ENCODE data around the gene MLLT10. TPM values are rescaled to one million over a fixed set of nuclear protein-coding genes. Genes with fewer than 3 reads are reported as not detected.
"Not testable (repeated sequence)": the region's sequence is repeated elsewhere in the genome, so short reads cannot be mapped to it uniquely, and the experiment has no call there.

The MLLT10 gene
- total RNA-seq, 2 experiments from 2014 or later: 46.0 to 47.1 TPM

DNA sequence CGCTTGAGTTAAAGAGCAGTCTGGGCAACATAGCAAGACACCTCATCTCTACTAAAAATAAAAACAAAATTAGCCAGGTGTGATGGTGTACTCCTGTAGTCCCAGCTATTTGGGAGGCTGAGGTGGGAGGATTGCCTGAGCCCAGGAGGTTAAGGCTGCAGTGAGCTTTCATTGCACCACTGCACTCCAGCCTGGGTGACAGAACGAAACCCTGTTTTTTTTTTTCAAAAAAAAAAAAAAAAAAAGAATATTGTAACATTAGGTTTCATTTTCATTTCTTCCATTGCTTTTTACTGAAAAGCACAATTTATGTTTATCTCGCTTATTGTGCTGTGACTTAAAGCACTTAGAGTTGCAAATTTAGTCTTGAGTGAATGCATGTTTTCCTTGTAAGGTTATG is 80.0 kb downstream of the MLLT10 start:
- DNase-seq (no peak), ATAC-seq (no peak)
- Mint-ChIP-seq H3K27ac (no peak overlapping the region), H3K4me1 (ENCODE audit: low read depth) (peaks cover 20% of the 10 kb centered on the region), H3K27me3 (ENCODE audit: low read depth) (no peaks in the 10 kb centered on the region), H3K9me3 (ENCODE audit: insufficient read depth) (no peaks in the 10 kb centered on the region), H3K4me3 (peak overlapping the region; percentile 12), H3K36me3 (ENCODE audit: low read depth) (peaks cover 38% of the 10 kb centered on the region)
- ChIA-PET CTCF (interaction anchor here (0.7 kb wide), 1 partner anchor 12 kb away, joined by 3 read pairs; no protein-coding TSS in a partner anchor), POLR2A (no interaction called here)

DNA sequence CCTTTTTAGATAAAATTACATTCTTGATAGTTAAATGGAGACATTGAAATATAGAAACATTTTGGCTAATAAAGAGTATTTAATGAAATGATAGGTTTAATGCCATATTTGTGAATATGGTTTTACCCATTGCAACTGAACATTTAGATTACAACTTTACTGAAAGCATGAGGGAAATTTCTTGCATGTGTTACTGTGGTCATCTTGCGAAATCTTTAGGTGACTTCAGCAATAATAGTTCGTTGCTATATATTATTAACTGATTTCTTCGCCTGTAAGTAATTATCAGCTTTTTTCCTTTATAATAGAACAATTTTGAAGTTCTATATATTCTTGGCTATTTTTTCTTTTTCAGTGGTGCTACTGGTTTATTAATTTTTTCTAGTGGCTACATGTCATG is 83.2 kb downstream of the MLLT10 start:
- no peak overlapping the region for H3K27ac Mint-ChIP-seq

DNA sequence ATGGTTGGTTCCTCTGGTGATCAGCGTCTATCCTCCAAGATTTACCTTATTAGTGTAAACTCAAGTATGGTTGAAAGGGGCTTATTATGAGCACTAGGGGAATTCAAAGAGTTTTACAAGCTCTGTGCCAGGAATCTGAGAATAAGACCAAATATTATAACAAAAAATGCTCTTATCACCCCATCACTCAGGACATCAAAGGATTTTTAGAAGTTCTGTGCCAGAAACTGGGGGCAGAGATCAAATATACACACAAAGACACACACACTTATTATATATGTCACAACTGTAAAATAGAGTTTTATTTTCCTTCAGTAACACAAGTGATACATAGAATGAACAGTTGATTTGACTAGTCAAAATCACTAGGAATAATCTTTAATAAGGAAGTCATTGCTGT is 89.3 kb downstream of the MLLT10 start:
- ChIA-PET POLR2A (no interaction called here), CTCF (interaction anchor here (0.7 kb wide), 1 partner anchor 128 kb away, joined by 4 read pairs; no protein-coding TSS in a partner anchor)
- DNase-seq (no peak), ATAC-seq (no peak)
- H3K27ac Mint-ChIP-seq: no peak overlapping the region
- peaks cover 5% of the 10 kb centered on the region for H3K9me3 Mint-ChIP-seq (ENCODE audit: insufficient read depth)
- peaks cover 47% of the 10 kb centered on the region for H3K36me3 Mint-ChIP-seq (ENCODE audit: low read depth)
- H3K4me1 Mint-ChIP-seq (ENCODE audit: low read depth): peaks cover 26% of the 10 kb centered on the region
- no peak overlapping the region for H3K4me3 Mint-ChIP-seq
- H3K27me3 Mint-ChIP-seq (ENCODE audit: low read depth): no peaks in the 10 kb centered on the region

More for the DNA sequence above, 83.2 kb downstream of the MLLT10 start:
- ChIA-PET CTCF (no interaction called here), POLR2A (no interaction called here)
- ATAC-seq (no peak), DNase-seq (no peak)
- Mint-ChIP-seq H3K4me3 (no peak overlapping the region), H3K27me3 (ENCODE audit: low read depth) (no peaks in the 10 kb centered on the region), H3K9me3 (ENCODE audit: insufficient read depth) (no peaks in the 10 kb centered on the region), H3K4me1 (ENCODE audit: low read depth) (peaks cover 16% of the 10 kb centered on the region), H3K36me3 (ENCODE audit: low read depth) (peaks cover 21% of the 10 kb centered on the region)

DNA sequence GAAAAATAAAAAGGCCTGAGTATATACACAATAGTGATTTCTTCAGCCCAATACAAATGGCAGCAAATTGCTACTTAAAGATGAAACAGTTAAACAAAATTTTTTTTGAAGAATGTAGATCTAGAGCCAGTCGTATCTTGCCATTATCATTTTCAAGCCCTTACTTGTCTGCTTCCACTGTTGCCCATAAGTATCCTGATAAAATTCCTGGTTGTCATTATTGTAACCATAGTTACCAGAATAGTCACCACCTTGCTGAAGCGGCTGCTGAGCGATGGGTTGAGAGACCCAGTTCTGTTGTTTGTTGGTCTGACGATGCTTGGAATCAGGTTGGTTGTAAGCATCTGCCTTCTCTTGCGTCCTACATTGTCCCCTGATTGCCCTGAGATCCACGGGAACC is 90.4 kb downstream of the MLLT10 start:
- POLR2A ChIA-PET: not testable (repeated sequence)

DNA sequence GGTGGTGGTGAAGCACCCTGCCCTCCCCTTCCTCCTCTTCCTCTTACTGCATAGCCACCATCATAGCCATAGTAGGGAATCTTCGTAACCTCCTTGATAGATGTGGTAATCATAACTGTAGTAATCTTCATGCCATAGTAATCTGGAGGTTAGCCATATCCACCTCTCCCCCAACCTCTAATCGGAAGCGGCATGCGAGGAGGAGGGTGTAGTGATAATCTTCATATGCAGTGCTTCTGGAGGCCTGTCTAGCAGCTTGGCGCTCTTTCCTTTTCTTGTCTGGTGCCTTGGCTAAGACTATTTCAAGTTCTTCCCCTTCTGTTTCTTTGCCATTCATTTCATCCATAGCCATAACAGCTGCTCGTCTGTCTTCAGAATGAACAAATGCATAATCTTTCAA is 90.9 kb downstream of the MLLT10 start:
- H3K9me3 Mint-ChIP-seq (ENCODE audit: insufficient read depth): peaks cover 5% of the 10 kb centered on the region
- no peak for ATAC-seq
- peaks cover 48% of the 10 kb centered on the region for H3K36me3 Mint-ChIP-seq (ENCODE audit: low read depth)
- no peak for DNase-seq
- no peaks in the 10 kb centered on the region for H3K27me3 Mint-ChIP-seq (ENCODE audit: low read depth)
- ChIA-PET POLR2A (no interaction called here), CTCF (no interaction called here)
- H3K4me3 Mint-ChIP-seq: no peak overlapping the region
- peak overlapping the region; percentile 51 for H3K27ac Mint-ChIP-seq
- peaks cover 26% of the 10 kb centered on the region for H3K4me1 Mint-ChIP-seq (ENCODE audit: low read depth)

More for the DNA sequence above, 90.4 kb downstream of the MLLT10 start:
- H3K27me3 Mint-ChIP-seq (ENCODE audit: low read depth); ATAC-seq; DNase-seq; H3K4me3 Mint-ChIP-seq; H3K27ac Mint-ChIP-seq; H3K9me3 Mint-ChIP-seq (ENCODE audit: insufficient read depth): not testable (repeated sequence)
- CTCF ChIA-PET: interaction anchor here (1.0 kb wide), 1 partner anchor 60 kb away, joined by 3 read pairs; no protein-coding TSS in a partner anchor
- Mint-ChIP-seq H3K4me1 (ENCODE audit: low read depth) (peaks cover 26% of the 10 kb centered on the region), H3K36me3 (ENCODE audit: low read depth) (peaks cover 44% of the 10 kb centered on the region)

DNA sequence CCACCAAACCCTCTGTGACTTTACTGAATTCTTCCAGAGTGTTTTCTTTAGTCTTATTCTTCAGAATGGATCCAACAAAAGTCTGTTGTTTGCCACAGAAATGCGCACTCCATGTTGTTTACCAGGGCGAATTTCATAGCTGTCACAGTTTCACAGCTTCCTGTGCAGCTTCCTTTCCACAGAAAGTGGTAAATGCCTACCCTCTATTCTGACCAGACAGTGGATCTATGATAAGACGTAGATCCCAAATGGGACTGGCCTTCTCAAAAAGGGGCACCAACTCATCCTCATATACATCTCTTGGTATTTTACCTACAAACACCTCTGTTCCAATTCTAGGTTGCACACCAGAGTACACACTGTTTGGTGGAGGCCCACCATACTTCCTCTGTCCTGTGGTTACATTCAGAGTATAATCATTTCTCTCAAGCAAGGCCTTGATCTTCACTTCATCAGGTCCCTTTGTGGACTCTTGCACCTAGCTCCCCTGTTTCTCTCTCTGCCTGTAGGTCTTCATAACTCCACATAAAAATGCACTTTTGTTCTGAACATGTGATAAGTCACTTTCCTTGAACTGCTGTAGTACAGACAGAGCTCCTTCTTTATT is 91.7 kb downstream of the MLLT10 start:
- Mint-ChIP-seq H3K4me3 (no peak overlapping the region), H3K27me3 (ENCODE audit: low read depth) (no peaks in the 10 kb centered on the region), H3K27ac (peak overlapping the region; percentile 51), H3K36me3 (ENCODE audit: low read depth) (peaks cover 53% of the 10 kb centered on the region), H3K4me1 (ENCODE audit: low read depth) (peaks cover 26% of the 10 kb centered on the region), H3K9me3 (ENCODE audit: insufficient read depth) (peaks cover 5% of the 10 kb centered on the region)
- ChIA-PET CTCF (interaction anchor here (0.9 to 1.3 kb wide), 4 partner anchors 12 to 48 kb away, joined by 3 read pairs; no protein-coding TSS in a partner anchor), POLR2A (no interaction called here)
- DNase-seq (peak; percentile 34), ATAC-seq (peak; percentile 55)

DNA sequence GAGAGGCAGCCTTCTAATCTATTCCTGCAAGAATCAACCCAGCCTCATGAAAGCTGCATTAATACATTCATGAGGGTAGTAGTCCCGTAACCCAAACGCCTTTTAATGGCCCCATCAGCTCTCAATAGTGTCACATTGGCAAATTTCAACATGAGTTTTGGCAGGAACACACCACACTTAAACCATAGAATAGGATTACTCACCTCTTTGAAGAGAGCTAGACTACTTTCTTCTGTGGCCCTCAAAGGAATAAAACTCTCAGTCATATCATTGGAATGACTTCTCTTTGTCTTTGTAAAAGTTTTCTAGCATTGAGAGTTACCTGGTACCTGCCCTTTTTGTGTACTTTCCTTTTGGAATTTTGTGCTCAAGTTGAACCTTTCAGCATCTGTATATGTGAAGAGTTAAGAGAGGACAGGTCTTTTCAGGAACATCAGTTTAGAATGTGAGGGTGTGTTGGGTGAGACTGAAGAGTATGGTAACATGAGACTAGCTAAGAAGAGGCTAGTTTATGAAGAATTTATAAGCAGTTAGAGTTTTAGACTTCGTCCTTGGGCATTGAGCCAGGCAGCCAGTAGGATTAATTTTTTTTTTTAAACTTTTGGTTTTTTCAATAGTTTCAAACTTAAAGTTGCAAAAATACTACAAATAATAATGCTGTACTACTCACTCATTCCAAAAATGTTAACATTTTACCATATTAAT is 92.6 kb downstream of the MLLT10 start:
- Mint-ChIP-seq H3K4me3 (no peak overlapping the region), H3K4me1 (ENCODE audit: low read depth) (peaks cover 30% of the 10 kb centered on the region), H3K27me3 (ENCODE audit: low read depth) (no peaks in the 10 kb centered on the region), H3K36me3 (ENCODE audit: low read depth) (peaks cover 59% of the 10 kb centered on the region), H3K9me3 (ENCODE audit: insufficient read depth) (peaks cover 5% of the 10 kb centered on the region), H3K27ac (no peak overlapping the region)
- ATAC-seq: no peak
- no peak for DNase-seq
- POLR2A ChIA-PET: no interaction called here
- CTCF ChIA-PET: interaction anchor here (0.6 to 1.3 kb wide), 5 partner anchors 11 to 326 kb away, joined by 3 read pairs; no protein-coding TSS in a partner anchor

DNA sequence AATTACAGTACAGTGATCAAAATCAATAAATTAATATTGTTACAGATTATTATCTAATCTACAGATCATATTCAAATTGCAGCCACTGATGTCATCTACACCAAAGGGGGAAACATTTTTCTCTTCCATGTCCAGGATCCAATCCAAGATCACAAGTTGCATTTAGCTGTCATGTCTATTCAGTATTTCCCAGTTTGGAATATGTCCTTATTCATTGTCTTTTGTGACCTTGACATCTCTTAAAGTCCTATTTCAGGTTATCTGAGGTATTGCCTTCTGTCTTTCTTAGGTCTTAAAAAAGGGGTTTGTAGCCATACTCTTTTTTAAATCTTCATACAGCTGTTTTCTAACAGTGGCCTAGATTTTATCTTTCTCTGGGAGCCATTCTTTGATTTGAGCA is 93.3 kb downstream of the MLLT10 start:
- ChIA-PET CTCF (no interaction called here), POLR2A (no interaction called here)
- H3K9me3 Mint-ChIP-seq (ENCODE audit: insufficient read depth): peaks cover 5% of the 10 kb centered on the region
- ATAC-seq (no peak), DNase-seq (no peak)
- no peaks in the 10 kb centered on the region for H3K27me3 Mint-ChIP-seq (ENCODE audit: low read depth)
- no peak overlapping the region for H3K27ac Mint-ChIP-seq
- peaks cover 63% of the 10 kb centered on the region for H3K36me3 Mint-ChIP-seq (ENCODE audit: low read depth)
- H3K4me1 Mint-ChIP-seq (ENCODE audit: low read depth): peaks cover 30% of the 10 kb centered on the region
- H3K4me3 Mint-ChIP-seq: no peak overlapping the region

DNA sequence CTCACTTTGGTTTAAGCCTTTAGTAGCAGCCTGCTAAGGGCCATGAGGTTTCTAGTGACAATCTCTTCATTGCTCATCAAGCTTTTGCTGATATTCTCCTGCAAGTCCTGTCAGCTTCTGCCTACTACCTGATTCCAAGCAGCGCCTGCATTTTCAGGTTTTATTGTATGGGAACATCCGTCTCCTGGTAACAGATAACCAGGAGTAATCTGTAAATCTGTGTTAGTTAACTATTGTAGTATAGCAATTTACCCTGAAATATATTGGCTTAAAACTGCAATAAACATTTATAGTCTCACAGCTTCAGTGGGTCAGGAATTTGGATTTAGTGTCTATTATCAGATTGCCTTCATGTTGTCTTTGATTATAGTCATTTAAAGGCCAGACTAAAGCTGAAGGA is 94.0 kb downstream of the MLLT10 start:
- H3K27ac Mint-ChIP-seq: no peak overlapping the region
- no peak for DNase-seq
- no peaks in the 10 kb centered on the region for H3K27me3 Mint-ChIP-seq (ENCODE audit: low read depth)
- ATAC-seq: no peak
- peaks cover 5% of the 10 kb centered on the region for H3K9me3 Mint-ChIP-seq (ENCODE audit: insufficient read depth)
- ChIA-PET POLR2A (no interaction called here), CTCF (no interaction called here)
- peaks cover 62% of the 10 kb centered on the region for H3K36me3 Mint-ChIP-seq (ENCODE audit: low read depth)
- peaks cover 30% of the 10 kb centered on the region for H3K4me1 Mint-ChIP-seq (ENCODE audit: low read depth)
- no peak overlapping the region for H3K4me3 Mint-ChIP-seq

DNA sequence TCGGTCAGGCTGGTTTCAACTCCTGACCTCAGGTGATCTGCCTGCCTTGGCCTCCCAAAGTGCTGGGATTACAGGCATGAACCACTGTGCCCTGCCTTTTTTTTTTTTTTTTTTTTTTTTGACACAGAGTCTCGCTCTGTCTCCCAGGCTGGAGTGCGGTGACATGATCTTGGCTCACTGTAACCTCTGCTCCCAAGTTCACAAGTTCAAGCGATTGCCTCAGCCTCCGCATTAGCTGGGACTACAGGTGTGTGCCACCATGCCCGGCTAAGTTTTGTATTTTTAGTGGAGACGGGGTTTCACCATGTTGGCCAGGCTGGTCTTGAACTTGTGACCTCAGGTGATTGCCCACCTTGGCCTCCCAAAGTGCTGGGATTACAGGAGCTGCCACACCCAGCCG is 94.6 kb downstream of the MLLT10 start:
- H3K27me3 Mint-ChIP-seq (ENCODE audit: low read depth); ATAC-seq; H3K4me3 Mint-ChIP-seq; CTCF ChIA-PET; H3K27ac Mint-ChIP-seq; H3K9me3 Mint-ChIP-seq (ENCODE audit: insufficient read depth); POLR2A ChIA-PET; DNase-seq: not testable (repeated sequence)
- Mint-ChIP-seq H3K36me3 (ENCODE audit: low read depth) (peaks cover 61% of the 10 kb centered on the region), H3K4me1 (ENCODE audit: low read depth) (peaks cover 30% of the 10 kb centered on the region)

DNA sequence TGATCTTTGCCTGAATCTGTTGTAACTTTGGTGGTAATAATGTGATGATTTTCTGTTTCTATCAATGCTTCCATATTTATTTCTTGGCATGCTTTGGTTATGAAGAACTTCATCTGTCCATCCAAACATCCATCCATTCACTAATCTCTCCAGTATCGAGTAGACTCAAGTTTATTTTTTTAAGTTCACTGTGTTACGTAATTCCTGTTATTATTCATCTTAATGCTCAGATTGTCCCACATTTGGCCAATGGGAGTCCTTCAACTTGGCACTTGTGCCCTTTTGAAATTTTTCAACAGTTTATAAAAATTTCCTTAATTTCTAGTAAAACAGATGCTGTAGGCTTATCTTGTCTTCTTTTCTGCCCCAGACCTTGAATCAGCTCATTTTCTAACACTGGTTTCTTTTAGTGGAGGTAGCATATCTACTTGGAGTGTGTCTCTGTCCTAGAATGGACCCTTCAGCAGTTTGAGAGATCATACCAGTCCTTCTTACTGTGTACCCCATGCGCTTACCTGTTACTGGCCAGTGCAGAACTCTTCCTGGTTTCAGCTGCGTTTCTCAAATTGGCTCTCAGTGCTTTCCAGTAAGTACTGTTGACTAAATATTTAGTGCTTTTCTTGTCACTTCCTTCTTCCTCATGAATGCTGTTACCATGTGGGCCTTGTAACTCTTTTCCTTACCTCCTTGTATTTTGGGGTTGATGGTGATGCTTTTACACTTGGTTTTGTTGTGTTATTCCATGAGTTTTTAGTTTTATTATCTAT is 100.8 kb downstream of the MLLT10 start:
- DNase-seq (no peak), ATAC-seq (no peak)
- H3K4me3 Mint-ChIP-seq: no peak overlapping the region
- peaks cover 4% of the 10 kb centered on the region for H3K4me1 Mint-ChIP-seq (ENCODE audit: low read depth)
- H3K27me3 Mint-ChIP-seq (ENCODE audit: low read depth): no peaks in the 10 kb centered on the region
- peaks cover 41% of the 10 kb centered on the region for H3K36me3 Mint-ChIP-seq (ENCODE audit: low read depth)
- peak overlapping the region; percentile 2 for H3K27ac Mint-ChIP-seq
- H3K9me3 Mint-ChIP-seq (ENCODE audit: insufficient read depth): no peaks in the 10 kb centered on the region
- POLR2A ChIA-PET: interaction anchor here (0.6 kb wide), 1 partner anchor 150 kb away, joined by 3 read pairs; no protein-coding TSS in a partner anchor
- CTCF ChIA-PET: no interaction called here

DNA sequence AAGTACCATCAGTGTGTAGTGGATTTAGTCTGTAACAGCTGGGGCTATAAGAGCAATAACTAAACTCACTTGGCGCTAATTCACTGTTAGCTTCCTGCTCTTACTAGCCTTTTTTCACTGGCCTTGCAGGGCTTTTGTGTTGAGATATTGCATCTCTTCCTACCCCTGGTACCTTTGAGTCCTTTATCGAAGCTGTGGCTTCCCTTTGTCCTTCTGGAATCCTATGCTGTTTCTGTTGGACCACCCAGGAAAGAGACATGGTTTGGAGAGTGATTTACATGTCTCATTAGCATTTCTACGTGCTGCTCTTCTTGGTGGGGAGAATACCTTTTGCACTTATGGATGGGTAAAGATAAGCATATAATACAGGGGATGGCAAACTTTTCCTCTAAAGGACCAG is 103.8 kb downstream of the MLLT10 start:
- H3K27me3 Mint-ChIP-seq (ENCODE audit: low read depth): no peaks in the 10 kb centered on the region
- H3K9me3 Mint-ChIP-seq (ENCODE audit: insufficient read depth): no peaks in the 10 kb centered on the region
- peaks cover 27% of the 10 kb centered on the region for H3K36me3 Mint-ChIP-seq (ENCODE audit: low read depth)
- no peak overlapping the region for H3K27ac Mint-ChIP-seq
- DNase-seq (no peak), ATAC-seq (no peak)
- POLR2A ChIA-PET: no interaction called here
- no peaks in the 10 kb centered on the region for H3K4me1 Mint-ChIP-seq (ENCODE audit: low read depth)
- no peak overlapping the region for H3K4me3 Mint-ChIP-seq
- CTCF ChIA-PET: interaction anchor here (0.7 kb wide), 1 partner anchor 12 kb away, joined by 3 read pairs; no protein-coding TSS in a partner anchor
